GM18861 (cell line): ENCODE measurements around the gene C1QL4.
A peak's percentile ranks its signal among the peaks of the same experiment; 100 is the strongest.
"Not testable (repeated sequence)": the region's sequence is repeated elsewhere in the genome, so short reads cannot be mapped to it uniquely, and the experiment has no call there.

Source experiments
- ATAC-seq: cut with Tn5 transposase; IDR thresholded peaks from one replicate; pipeline ENCODE4 v1.9.1; 2021; ENCODE audit not compliant: unreplicated experiment

C1QL4 gene

DNA sequence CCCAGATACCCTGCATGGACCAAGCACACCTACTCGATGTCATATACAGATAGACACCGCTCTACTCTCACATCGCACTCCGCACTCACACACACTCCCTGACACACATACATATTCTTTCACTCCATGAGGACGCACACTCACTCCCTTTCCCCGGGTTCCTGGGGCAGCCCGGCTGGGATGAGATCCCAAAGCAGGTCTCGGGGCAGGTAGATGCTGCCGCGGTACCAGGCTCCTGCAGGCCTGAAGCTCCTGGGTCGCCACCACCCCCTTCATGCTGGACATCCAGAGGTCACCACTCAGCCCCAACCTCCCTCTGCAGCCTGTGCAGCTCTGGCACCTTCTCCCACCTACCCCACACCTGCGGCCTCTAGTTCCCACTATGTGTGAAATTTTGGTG lies 2.3 kb downstream of the C1QL4 start:
- ATAC-seq, result no peak

DNA sequence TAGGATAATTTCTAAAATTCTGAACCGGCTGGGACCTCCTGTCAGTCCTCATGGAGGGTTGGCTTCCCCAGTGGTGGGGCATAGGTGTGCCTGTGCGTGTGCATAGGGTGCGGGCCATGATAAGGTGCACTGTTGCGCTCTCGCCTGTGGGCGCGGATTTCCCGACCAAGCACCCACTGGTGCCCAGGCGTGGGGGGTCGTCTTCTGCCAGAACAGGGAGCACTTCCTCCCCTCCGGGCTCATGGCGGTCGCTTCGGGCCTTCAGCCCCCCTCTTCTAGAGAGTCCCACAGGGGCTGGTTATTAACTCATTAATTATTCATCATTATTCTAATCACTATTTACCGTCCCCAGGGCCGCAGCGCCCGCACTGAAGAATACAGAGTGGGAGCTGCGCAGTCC lies 2.8 kb downstream of the C1QL4 start:
- ATAC-seq, result no peak

DNA sequence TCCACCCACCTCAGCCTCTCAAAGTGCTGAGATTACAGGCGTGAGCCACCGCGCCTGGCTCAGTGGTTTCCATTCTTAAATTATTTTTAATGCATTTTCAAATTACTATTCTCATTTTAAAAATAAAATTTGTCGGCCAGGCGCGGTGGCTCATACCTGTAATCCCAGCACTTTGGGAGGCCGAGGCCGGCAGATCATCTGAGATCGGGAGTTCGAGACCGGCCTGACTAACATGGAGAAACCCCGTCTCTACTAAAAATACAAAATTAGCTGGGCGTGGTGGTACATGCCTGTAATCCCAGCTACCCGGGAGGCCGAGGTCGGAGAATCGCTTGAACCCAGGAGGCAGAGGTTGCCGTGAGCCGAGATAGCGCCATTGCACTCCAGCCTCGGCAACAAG lies 3.2 kb downstream of the C1QL4 start:
- not testable (repeated sequence) for ATAC-seq

DNA sequence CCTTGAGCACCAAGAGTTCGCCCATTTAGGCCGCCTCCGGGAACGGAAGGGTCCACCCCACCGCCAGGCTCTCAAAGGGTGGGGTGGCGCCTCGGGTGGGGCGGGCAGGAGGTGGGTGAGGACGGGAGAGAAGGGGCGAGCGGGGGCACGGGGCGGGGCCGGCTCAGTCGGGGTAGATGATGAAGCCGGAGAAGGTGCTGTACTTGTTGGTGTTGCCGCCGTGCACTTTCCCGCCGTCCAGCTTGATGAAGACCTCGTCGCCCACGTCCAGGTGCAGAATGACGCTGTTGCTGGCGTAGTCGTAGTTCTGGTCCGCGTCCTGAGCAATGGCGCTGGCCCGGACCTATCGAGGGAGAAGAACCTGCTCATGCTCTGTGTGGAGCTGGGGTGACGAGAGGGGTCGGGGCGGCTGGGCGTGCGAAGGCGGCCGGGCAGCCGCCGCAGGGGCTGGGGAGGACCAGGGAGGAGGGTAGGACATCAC lies 4.1 kb downstream of the C1QL4 start:
- ATAC-seq, result no peak

DNA sequence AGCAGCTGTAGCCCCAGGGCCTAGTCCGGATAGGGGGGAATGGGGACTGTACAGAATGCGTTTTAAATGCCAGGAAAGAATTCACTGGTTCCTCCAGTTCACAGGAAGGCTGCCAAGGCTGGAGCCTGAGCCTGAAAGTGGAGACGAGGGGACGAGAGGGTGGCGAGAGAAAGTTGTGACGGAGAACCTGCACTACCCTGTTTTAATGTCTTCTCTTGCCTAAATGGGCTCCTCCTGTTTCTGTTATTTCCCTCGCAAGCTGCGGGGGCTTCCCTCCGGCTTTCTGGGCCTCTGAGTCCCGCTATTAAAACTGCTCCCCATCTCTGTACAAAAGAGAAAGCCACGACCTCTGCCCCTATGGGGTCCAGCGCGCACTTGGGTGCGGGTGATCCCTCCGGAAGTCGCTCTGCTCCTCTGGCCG lies 4.5 kb downstream of the C1QL4 start:
- no peak for ATAC-seq

DNA sequence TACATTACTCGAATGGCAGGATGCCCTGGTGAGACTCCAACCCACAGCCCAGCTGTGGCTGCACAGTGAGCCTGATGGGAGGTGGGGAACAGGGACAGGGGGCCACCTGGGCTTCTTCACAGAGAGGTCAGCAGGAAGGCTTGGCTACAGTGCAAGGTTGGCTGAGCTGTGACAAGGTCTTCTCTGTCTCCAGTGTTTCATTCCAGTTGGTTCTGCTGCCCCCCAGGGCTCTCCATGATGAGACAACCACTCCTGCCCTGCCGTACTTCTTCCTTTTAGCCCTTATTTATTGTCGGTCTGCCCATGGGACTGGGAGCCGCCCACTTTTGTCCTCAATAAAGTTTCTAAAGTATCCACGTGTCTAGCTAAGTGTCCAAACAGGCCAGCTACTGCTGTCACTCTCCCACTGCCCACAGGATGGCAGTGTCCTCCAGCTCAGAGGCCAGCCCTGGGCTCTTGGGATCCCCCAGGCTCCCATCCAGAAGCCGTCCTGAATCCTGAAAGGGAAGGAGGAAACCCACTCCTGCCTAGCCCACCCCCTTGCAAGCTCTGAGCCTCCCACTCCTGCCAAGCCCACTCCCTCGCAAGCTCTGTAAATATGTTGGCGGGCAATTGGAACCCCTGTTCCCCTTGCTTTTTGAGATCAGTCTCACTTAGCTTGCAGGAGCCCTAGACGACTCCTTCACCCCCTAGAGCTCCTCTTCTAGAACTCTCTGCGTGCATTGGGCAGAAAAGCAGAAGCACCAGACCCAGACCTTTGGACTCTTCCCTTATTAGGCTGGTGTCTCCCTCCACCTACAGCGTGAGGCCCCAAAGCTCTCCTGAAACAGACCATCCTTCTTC lies 5.4 kb downstream of the C1QL4 start:
- ATAC-seq, result no peak

DNA sequence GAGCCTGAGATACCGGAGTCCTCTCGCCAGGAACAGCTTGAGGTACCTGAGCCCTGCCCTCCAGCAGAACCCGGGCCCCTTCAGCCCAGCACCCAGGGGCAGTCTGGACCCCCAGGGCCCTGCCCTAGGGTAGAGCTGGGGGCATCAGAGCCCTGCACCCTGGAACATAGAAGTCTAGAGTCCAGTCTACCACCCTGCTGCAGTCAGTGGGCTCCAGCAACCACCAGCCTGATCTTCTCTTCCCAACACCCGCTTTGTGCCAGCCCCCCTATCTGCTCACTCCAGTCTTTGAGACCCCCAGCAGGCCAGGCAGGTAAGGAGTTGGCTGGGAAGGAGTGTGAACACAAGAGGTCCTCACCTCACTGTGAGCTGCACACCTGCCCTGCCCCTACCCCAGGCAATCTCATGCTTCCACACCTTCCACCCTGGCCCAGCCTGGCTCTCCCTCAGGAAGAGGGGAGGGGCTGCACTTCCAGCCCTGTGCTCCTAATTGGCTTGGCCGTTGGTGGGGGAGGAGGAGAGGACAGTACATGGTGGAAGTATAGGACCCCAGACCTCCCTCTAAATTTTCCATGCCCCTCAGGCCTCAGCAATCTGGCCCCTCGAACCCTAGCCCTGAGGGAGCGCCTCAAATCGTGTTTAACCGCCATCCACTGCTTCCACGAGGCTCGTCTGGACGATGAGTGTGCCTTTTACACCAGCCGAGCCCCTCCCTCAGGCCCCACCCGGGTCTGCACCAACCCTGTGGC lies 6.2 kb downstream of the C1QL4 start:
- no peak for ATAC-seq

DNA sequence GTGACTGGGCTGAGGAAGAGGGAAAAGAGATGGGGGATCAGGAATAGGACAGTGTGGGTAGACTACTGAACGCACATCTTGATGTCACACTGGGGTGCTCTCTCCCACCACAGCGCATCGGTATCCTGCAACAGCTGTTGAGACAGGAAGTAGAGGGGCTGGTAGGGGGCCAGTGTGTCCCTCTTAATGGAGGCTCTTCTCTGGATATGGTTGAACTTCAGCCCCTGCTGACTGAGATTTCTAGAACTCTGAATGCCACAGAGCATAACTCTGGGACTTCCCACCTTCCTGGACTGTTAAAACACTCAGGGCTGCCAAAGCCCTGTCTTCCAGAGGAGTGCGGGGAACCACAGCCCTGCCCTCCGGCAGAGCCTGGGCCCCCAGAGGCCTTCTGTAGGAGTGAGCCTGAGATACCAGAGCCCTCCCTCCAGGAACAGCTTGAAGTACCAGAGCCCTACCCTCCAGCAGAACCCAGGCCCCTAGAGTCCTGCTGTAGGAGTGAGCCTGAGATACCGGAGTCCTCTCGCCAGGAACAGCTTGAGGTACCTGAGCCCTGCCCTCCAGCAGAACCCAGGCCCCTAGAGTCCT lies 6.9 kb downstream of the C1QL4 start:
- ATAC-seq, result no peak

DNA sequence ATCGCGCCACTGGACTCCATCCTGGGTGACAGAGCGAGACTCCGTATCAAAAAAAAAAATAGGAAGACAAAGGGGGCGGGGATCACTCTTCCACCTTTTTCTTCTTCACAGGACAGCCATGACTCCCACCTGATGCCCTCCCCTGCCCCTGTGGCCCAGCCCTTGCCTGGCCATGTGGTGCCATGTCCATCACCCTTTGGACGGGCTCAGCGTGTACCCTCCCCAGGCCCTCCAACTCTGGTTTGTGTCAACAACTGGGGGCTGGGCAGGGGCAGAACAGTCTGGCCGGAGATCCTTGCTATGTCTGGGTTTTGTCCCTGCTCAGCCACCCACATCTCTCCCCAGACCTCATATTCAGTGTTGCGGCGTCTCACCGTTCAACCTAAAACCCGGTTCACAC lies 8.2 kb downstream of the C1QL4 start:
- no peak for ATAC-seq

DNA sequence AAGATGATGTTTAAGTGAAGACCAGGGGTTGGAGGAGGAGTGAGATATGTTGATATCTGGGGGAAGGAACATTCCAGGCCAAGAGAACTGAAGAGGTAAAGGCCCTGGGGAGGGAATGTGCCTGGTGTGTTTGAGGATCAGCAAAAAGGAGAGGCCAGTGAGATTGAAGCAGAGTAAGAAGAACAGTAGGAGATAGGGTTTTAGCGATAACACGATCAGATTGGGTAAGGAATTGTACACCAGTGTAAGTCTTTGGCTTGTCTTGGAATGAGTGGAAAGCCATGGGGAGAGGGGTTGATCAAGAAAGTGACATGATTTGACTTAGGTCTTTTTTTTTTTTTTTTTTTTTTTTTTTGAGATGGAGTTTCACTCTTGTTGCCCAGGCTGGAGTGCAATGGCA lies 9.1 kb downstream of the C1QL4 start:
- no peak for ATAC-seq

DNA sequence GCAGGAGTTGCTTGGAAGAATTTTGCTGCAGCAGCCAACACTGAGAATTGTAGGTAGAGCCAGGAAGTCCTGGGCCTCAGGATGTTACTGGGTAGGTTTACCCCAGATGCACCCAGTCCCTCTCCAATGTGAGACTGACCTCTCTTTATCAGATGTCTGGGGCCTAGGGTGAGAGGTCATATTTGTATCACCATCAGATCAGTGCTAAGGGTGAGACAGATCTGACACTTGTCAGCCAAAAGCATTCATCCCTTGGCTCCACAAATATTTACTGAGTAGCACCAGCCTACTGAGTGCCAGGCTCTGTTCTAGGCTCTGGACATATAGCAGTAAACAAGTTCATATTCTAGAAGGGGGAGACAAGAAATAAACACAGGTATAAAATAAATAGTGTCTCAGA lies 9.6 kb downstream of the C1QL4 start:
- no peak for ATAC-seq

DNA sequence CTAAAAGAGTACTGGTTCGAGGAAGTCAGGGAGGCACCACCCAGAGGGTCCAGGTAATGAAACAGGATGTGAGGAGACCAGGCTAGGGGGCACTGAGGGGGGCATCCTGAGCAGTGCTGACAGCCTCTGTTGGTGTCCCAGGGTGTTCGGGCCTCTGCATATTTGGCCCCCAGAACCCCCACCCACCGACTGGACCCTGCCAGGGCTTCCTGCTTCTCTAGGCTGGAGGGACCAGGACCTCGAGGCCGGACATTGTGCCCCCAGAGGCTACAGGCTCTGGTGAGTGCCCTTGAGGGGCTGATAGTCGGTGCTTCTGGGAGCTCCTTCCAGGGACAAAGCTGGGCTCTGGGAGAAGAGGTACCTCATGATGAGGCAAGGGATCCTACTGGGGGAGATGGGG lies 11.4 kb downstream of the C1QL4 start:
- ATAC-seq, result no peak

DNA sequence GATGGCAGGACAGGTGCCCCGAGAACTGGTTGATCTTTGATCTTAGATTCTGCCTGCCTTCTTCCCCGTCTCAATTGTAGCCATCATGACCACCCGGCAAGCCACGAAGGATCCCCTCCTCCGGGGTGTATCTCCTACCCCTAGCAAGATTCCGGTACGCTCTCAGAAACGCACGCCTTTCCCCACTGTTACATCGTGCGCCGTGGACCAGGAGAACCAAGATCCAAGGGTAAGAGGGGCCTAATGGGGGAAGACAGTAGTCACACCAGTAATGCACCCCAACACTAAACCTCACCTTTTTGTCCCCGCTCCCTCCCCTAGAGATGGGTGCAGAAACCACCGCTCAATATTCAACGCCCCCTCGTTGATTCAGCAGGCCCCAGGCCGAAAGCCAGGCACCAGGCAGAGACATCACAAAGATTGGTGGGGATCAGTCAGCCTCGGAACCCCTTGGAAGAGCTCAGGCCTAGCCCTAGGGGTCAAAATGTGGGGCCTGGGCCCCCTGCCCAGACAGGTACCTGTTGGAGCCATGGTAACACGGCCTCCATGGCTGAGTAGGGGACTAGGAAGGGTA lies 13.4 kb downstream of the C1QL4 start:
- no peak for ATAC-seq

DNA sequence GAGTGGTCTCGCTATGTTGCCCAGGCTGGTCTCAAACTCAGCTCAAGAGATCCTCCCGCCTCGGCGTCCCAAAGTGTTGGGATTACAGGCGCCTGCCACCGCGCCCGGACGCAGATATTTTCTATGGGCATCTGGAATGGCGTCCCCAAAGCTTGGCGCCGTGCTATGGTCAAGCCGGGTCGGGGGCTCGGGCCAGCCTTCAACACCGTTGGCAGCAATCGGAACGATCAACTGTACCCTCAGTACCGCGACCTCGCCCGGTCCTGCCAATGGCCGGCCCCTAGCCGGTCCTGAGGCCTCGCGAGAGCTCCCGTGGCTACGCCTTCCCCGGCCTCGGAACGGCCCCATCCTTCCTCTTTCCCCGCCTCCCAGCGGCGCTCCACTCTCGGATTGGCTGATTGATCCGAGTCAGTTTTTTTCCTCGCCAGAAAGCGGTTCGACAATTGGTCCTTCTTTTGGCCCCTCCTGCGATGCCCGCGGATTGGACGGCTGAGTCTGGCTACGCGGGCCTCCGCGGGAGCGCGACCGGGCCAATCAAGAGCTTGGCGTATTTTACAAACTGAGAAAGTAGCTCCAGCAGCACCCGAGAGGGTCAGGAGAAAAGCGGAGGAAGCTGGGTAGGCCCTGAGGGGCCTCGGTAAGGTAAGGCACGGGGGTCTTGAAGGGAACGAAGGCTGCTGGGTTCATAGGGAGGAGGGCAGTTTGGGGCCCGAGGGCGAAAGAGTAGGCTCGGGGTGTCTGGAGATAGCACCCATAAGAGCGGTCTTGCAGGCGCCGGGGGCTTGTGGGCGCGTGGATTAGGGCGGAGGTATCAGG lies 14.1 kb downstream of the C1QL4 start, which contains the start of gene TROAP:
TSS of gene TROAP (plus strand) at position 548 of the 816 bp plus-strand sequence. CDS start 354 bp downstream, outside the sequence.
- ATAC-seq, result peak; percentile 96

DNA sequence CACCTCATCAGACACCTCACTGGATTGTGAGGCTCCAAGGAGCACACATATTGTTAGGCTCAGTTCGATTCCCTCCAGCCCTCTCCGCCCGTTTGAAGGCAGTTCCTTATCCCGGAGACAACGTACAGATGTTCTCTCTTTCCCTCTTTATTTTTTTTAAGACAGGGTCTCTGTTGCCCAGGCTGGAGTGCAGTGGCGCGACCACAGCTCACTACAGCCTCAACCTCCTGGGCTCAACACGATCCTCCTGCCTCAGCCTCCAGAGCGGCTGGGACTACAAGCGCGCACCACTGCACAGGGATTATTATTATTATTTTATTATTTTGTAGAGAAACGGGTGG lies 14.7 kb downstream of the C1QL4 start:
- no peak for ATAC-seq

DNA sequence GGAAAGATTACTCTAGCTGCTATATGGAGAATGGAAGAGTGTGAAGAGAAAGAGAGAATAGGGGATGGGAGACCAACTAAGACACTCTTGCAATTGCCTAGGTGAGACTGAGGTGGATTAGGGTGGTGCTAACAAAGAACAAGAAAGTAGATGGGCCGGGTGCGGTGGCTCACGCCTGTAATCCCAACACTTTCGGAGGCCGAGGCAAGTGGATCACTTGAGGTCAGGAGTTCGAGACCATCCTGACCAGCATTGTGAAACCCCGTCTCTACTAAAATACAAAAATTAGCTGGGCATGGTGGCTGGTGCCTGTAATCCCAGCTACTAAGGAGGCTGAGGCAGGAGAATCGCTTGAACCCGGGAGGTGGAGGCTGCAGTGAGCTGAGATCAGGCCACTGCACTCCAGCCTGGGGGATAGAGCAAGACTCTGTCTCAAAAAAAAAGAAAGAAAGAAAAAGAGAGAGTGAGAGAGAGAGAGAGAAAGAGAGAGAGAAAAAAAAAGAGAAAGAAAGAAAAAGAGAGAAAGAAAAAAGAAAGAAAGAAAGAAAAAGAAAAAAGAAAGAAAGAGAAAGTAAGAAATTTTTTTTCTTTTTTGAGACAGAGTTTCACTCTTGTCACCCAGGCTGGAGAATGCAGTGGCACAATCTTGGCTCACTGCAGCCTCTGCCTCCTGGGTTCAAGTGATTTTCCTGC lies 16.4 kb downstream of the C1QL4 start:
- not testable (repeated sequence) for ATAC-seq

DNA sequence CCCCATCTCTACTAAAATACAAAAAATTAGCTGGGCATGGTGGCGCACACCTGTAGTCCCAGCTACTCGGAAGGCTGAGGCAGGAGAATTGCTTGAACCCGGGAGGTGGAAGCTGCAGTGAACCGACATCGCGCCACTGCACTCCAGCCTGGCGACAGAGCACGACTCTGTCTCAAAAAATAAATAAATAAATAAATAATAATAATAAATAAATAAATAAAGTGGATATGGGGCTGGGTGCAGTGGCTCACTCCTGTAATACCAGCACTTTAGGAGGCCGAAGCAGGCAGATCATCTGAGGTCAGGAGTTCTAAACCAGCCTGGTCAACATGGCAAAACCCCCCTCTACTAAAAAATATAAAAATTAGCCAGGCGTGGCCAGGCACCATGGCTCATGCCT lies 19.9 kb downstream of the C1QL4 start:
- ATAC-seq, result not testable (repeated sequence)

DNA sequence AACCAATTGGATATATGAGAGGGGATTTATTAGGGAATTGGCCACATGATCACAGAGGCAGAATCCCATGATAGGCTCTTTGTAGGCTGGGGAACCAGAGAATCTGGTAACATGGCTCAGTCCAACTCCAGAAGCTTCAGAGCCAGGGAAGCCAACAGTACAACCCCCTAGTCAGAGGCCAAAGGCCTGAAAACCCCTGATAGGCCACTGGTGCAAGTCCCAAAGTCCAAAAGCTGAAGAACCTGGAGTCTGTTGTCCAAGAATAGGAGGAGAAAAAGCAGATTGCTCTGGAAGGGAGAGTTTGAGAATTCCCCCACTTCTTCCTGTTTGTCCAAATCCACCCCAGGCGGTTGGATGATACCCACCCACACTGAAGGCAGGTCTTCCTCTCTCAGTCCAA lies 22.2 kb downstream of the C1QL4 start:
- no peak for ATAC-seq

DNA sequence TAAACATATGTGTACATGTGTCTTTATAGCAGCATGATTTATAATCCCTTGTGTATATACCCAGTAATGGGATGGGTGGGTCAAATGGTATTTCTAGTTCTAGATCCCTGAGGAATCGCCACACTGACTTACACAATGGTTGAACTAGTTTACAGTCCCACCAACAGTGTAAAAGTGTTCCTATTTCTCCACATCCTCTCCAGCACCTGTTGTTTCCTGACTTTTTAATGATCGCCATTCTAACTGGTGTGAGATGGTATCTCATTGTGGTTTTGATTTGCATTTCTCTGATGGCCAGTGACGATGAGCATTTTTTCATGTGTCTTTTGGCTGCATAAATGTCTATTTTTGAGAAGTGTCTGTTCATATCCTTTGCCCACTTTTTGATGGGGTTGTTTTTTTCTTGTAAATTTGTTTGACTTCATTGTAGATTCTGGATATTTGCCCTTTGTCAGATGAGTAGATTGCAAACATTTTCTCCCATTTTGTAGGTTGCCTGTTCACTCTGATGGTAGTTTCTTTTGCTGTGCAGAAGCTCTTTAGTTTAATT lies 26.5 kb downstream of the C1QL4 start:
- not testable (repeated sequence) for ATAC-seq

DNA sequence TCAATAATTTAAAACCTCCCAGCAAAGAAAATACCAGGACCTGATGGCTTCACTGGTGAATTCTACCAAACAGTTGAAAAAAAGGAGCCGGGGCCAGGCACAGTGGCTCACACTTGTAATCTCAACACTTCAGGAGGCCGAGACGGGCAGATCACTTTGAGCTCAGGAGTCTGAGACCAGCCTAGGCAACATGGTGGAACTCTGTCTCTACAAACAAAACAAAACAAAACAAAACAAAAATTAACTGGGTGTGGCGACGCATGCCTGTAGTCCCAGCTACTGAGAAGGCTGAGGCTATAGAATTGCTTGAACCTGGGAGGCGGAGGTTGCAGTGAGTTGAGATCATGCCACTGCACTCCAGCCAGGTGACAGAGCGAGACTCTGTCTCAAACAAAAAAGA lies 27.6 kb downstream of the C1QL4 start:
- ATAC-seq, result no peak
